ENCODE measurements around the gene UBE4B. TPM values are rescaled to one million over a fixed set of nuclear protein-coding genes. Genes with fewer than 3 reads are reported as not detected.
"Not testable (repeated sequence)": the region's sequence is repeated elsewhere in the genome, so short reads cannot be mapped to it uniquely, and the experiment has no call there.

UBE4B gene
- total and polyA plus RNA-seq, 2 experiments from 2014 or later, result 18.7 to 41.1 TPM

- Histone ChIP-seq H4K20me1 (ENCODE audit: insufficient read depth, poor library complexity, severe bottlenecking) (no peaks in the 10 kb centered on the region), H3K36me3 (replicated peaks; ENCODE audit: insufficient read depth, low read depth) (no peaks in the 10 kb centered on the region), H3K9me3 (ENCODE audit: low read depth) (no peaks in the 10 kb centered on the region), H3K79me2 (no peaks in the 10 kb centered on the region), H3K4me2 (no peak overlapping the region), H3K27me3 (no peaks in the 10 kb centered on the region), H2AFZ (no peak overlapping the region), H3K27ac (no peak overlapping the region), H3K4me3 (no peak overlapping the region), H3K9me2 (replicated peaks; ENCODE audit: insufficient read depth) (no peaks in the 10 kb centered on the region), H3K4me1 (ENCODE audit: insufficient read depth) (no peaks in the 10 kb centered on the region)
- 72% methylated on average over 7 of the region's 7 CpGs for WGBS (ENCODE audit: low lambda C conversion rate, missing lambda C conversion rate)
- DNase-seq (ENCODE audit: low spot score), result no peak
- TF ChIP-seq CTCF (IDR thresholded peaks at IDR 0.05; ENCODE audit: poor library complexity) (no peak), EZH2 (IDR thresholded peaks at IDR 0.05; ENCODE audit: borderline replicate concordance) (no peak), EZH2phosphoT487 (IDR thresholded peaks at IDR 0.05; ENCODE audit: low read depth, severe bottlenecking, unreplicated experiment) (no peak)
Observed at GRCh38 chr1:10204003-10204642, 171.4 kb downstream of the UBE4B start.

GRCh38 chr1:10205206-10205605 is 172.4 kb downstream of the UBE4B start:
- not testable (repeated sequence) for H2AFZ ChIP-seq; H3K4me1 ChIP-seq (ENCODE audit: insufficient read depth); H4K20me1 ChIP-seq (ENCODE audit: insufficient read depth, poor library complexity, severe bottlenecking); H3K27ac ChIP-seq; H3K4me3 ChIP-seq; H3K36me3 ChIP-seq (replicated peaks; ENCODE audit: insufficient read depth, low read depth); DNase-seq (ENCODE audit: low spot score); H3K9me2 ChIP-seq (replicated peaks; ENCODE audit: insufficient read depth); H3K9me3 ChIP-seq (ENCODE audit: low read depth); H3K27me3 ChIP-seq; H3K4me2 ChIP-seq; H3K79me2 ChIP-seq
- 93% methylated on average over 12 of the region's 14 CpGs for WGBS (ENCODE audit: low lambda C conversion rate, missing lambda C conversion rate)

DNA sequence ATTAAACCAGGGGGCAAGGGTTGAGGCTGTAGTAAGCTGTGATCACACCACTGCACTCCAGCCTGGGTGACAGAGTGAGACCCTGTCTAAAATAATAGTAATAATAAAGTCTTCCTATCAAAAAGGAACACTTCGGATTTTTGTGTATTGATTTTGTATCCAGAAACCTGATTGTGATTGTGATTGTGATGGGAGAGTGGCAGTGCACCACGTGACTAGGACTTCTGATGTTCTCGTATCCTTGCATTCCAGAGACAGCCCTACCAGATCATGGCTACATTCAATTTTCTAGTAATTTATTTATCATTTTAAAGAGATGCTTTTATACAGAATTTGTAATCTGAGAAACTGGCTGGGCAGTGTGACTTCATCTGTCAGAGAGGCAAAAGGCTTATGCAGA is 175.1 kb downstream of the UBE4B start:
- Histone ChIP-seq H3K79me2 (peaks cover 18% of the 10 kb centered on the region), H3K4me2 (no peak overlapping the region), H3K36me3 (replicated peaks; ENCODE audit: insufficient read depth, low read depth) (no peaks in the 10 kb centered on the region), H3K9me3 (ENCODE audit: low read depth) (no peaks in the 10 kb centered on the region), H4K20me1 (ENCODE audit: insufficient read depth, poor library complexity, severe bottlenecking) (peaks cover 13% of the 10 kb centered on the region), H3K27me3 (no peaks in the 10 kb centered on the region), H3K9me2 (replicated peaks; ENCODE audit: insufficient read depth) (no peaks in the 10 kb centered on the region), H3K27ac (no peak overlapping the region), H2AFZ (no peak overlapping the region), H3K4me1 (ENCODE audit: insufficient read depth) (peaks cover 9% of the 10 kb centered on the region), H3K4me3 (no peak overlapping the region)
- no peak for TF ChIP-seq EZH2 (IDR thresholded peaks at IDR 0.05; ENCODE audit: borderline replicate concordance)
- no peak for TF ChIP-seq EZH2phosphoT487 (IDR thresholded peaks at IDR 0.05; ENCODE audit: low read depth, severe bottlenecking, unreplicated experiment)
- no peak for TF ChIP-seq CTCF (IDR thresholded peaks at IDR 0.05; ENCODE audit: poor library complexity)
- 95% methylated on average over 3 of the region's 3 CpGs for WGBS (ENCODE audit: low lambda C conversion rate, missing lambda C conversion rate)
- no peak for DNase-seq (ENCODE audit: low spot score)

DNA sequence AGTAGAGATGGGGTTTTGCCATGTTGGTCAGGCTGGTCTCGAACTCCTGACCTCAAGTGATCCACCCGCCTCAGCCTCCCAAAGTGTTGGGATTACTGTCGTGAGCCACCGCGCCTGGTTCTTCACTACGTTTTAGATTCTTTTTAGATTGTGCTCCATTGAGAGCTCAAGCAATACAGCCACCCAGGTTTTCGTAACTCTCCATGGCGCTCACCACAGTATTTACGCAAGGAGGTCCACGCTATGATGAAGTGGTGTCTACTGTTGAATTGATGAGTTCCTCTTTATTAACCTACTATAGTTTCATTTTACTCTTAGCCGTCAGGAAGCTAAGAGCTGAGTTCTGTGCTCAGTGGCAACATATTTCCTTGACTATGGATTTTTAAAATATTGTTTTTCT is 175.8 kb downstream of the UBE4B start:
- H3K4me2 ChIP-seq, result no peak overlapping the region
- no peak for DNase-seq (ENCODE audit: low spot score)
- H3K27me3 ChIP-seq, result no peaks in the 10 kb centered on the region
- no peak overlapping the region for H2AFZ ChIP-seq
- peaks cover 25% of the 10 kb centered on the region for H3K79me2 ChIP-seq
- TF ChIP-seq EZH2 (IDR thresholded peaks at IDR 0.05; ENCODE audit: borderline replicate concordance) (no peak), CTCF (IDR thresholded peaks at IDR 0.05; ENCODE audit: poor library complexity) (no peak), EZH2phosphoT487 (IDR thresholded peaks at IDR 0.05; ENCODE audit: low read depth, severe bottlenecking, unreplicated experiment) (no peak)
- peaks cover 16% of the 10 kb centered on the region for H3K4me1 ChIP-seq (ENCODE audit: insufficient read depth)
- H3K9me3 ChIP-seq (ENCODE audit: low read depth), result no peaks in the 10 kb centered on the region
- H3K27ac ChIP-seq, result no peak overlapping the region
- 96% methylated on average over 11 of the region's 11 CpGs for WGBS (ENCODE audit: low lambda C conversion rate, missing lambda C conversion rate)
- H3K36me3 ChIP-seq (replicated peaks; ENCODE audit: insufficient read depth, low read depth), result no peaks in the 10 kb centered on the region
- no peak overlapping the region for H3K4me3 ChIP-seq
- no peaks in the 10 kb centered on the region for H3K9me2 ChIP-seq (replicated peaks; ENCODE audit: insufficient read depth)
- peaks cover 20% of the 10 kb centered on the region for H4K20me1 ChIP-seq (ENCODE audit: insufficient read depth, poor library complexity, severe bottlenecking)

Measured in hepatocyte (in vitro differentiated cells).